Activated CD4-positive, alpha-beta T cell treated with anti-CD3 and anti-CD28 coated beads, Interleukin-2, amount 50 U/mL, for 24 hours (primary cell): ENCODE results near the gene NSA2.

ENCODE experiments used
- DNase-seq, 2 donors: peaks; one replicate each; pipeline ENCODE4 v3.0.0-alpha.2; 2020; ENCODE audit warnings: low read depth in 1 of 2, low spot score in 1 of 2

Gene NSA2

GRCh38 chr5:74810915-74811314, 43.9 kb downstream of the NSA2 start:
- no peak for DNase-seq

GRCh38 chr5:74816875-74817274, 49.8 kb downstream of the NSA2 start:
- no peak for DNase-seq

GRCh38 chr5:74822288-74822687, 55.2 kb downstream of the NSA2 start:
- no peak for DNase-seq

GRCh38 chr5:74829413-74829812, 62.4 kb downstream of the NSA2 start:
- DNase-seq, result no peak
